Activated CD4-positive, alpha-beta memory T cell treated with anti-CD3 and anti-CD28 coated beads, Interleukin-2, amount 10 ng/mL, durations not matched to agents 7 days and 5 days (primary cell): ENCODE data around the gene ALX3. TPM values are rescaled to one million over a fixed set of nuclear protein-coding genes. Genes with fewer than 3 reads are reported as not detected.
A peak's percentile ranks its signal among the peaks of the same experiment; 100 is the strongest.

Experiments used
- CTCF ChIA-PET: fragments of 350-600 bp; sonication (Branson Sonifier 250); formaldehyde crosslinking; loops from one replicate; lab custom pipeline; 2021; ENCODE audit warnings: antibody characterized with exemption, inconsistent platforms; lab: Charles Lee
- POLR2A ChIA-PET: fragments of 350-600 bp; sonication (Branson Sonifier 250); formaldehyde crosslinking; loops from one replicate; lab custom pipeline; 2021; ENCODE audit warnings: antibody characterized with exemption; lab: Charles Lee
- DNase-seq: peaks from one replicate; pipeline ENCODE4 v3.0.0-alpha.2; 2020
- H3K27ac Mint-ChIP-seq: one replicate; pipeline ENCODE4 v1.8.0; 2021; ENCODE audit warnings: mild to moderate bottlenecking, mixed read lengths
- H3K27me3 Mint-ChIP-seq: one replicate; pipeline ENCODE4 v1.8.0; 2021; ENCODE audit warnings: mixed read lengths
- H3K36me3 Mint-ChIP-seq: one replicate; pipeline ENCODE4 v1.8.0; 2021; ENCODE audit warnings: low read depth, mixed read lengths
- H3K4me1 Mint-ChIP-seq: one replicate; pipeline ENCODE4 v1.8.0; 2021; ENCODE audit warnings: mixed read lengths
- H3K4me3 Mint-ChIP-seq: one replicate; pipeline ENCODE4 v1.8.0; 2021; ENCODE audit warnings: mild to moderate bottlenecking, mixed read lengths
- H3K9me3 Mint-ChIP-seq: one replicate; pipeline ENCODE4 v1.8.0; 2021; ENCODE audit warnings: mixed read lengths
- total RNA-seq, 2 experiments: library from RNA; stranded (reverse); gene quantifications; one replicate each; pipeline ENCODE4 v1.2.3, GENCODE V29; 2021

ALX3 gene
- total RNA-seq, 2 experiments from 2014 or later: not detected

- DNase-seq: no peak
- H3K4me1 Mint-ChIP-seq: peaks cover 4% of the 10 kb centered on the region
- H3K27ac Mint-ChIP-seq: no peak overlapping the region
- no peaks in the 10 kb centered on the region for H3K9me3 Mint-ChIP-seq
- H3K4me3 Mint-ChIP-seq: no peak overlapping the region
- H3K36me3 Mint-ChIP-seq: peaks cover 31% of the 10 kb centered on the region
- POLR2A ChIA-PET: interaction anchor here (1.1 to 1.4 kb wide), 2 partner anchors 17 to 28 kb away, joined by 3 to 6 read pairs; no protein-coding TSS in a partner anchor
- CTCF ChIA-PET: interaction anchor here (0.6 to 3.5 kb wide), 23 partner anchors 8 to 741 kb away, joined by 3 to 20 read pairs (median 5); partner anchors contain the start of genes AHCYL1, ALX3 and STRIP1
- no peaks in the 10 kb centered on the region for H3K27me3 Mint-ChIP-seq
These were observed 11.2 kb downstream of the ALX3 start for GRCh38 chr1:110059133-110059863.

DNA sequence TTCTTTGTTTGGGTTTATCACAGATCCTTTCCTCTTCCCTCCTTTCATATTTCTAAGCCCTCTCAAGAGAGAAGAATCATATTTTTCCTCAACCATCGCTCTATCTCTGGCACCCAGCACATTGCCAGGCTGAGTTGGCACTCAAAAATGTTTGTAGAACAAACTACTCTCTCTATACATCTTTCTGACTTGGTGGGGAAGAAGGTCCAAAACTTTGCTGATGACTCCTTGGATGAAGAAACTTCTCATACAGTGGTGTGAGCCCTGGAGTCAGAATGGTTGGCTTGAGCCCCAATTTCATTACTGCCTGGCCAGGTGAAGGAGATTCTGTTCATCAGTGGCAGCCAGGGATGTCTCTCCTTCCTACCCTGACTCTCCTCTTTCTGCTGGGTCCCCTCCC, 11.9 kb downstream of the ALX3 start:
- Mint-ChIP-seq H3K4me3 (no peak overlapping the region), H3K27ac (no peak overlapping the region), H3K9me3 (no peaks in the 10 kb centered on the region), H3K36me3 (peaks cover 38% of the 10 kb centered on the region), H3K27me3 (no peaks in the 10 kb centered on the region), H3K4me1 (peaks cover 4% of the 10 kb centered on the region)
- CTCF ChIA-PET: interaction anchor here (1.4 to 3.5 kb wide), 3 partner anchors 24 to 47 kb away, joined by 3 to 18 read pairs (median 18); partner anchors contain the start of gene STRIP1
- DNase-seq: no peak
- POLR2A ChIA-PET: interaction anchor here (1.2 kb wide), 1 partner anchor 19 kb away, joined by 3 read pairs; no protein-coding TSS in a partner anchor

DNA sequence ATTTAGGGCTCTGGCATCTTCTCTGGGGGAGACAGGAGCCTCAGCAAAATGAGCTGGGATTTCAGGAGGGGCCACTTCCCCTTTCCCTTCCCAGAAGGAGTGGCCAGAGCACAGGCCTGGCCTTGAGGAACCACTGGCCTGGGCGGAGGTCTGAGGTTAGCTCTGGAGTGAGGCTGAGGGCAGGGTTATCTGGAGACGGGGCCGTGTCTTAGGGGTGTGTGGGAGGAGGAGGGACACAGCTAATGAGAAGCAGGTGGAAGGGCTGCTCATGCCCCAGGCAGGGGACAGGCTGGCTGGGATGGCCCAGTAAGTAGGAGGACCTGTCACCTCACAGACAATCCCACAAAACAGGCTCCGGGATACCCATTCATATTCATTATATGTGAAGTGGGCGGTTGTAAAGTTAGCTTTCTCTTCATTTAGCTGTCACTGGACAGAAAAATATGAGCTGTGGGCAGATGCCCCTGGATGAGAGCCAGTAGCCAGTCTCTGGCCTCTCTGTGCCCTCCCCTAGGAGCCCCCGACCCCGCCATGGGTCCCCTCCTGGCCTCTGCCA, 12.4 kb downstream of the ALX3 start:
- H3K36me3 Mint-ChIP-seq: peaks cover 43% of the 10 kb centered on the region
- ChIA-PET POLR2A (interaction anchor here (1.2 kb wide), 1 partner anchor 18 kb away, joined by 3 read pairs; no protein-coding TSS in a partner anchor), CTCF (interaction anchor here (1.4 to 3.5 kb wide), 3 partner anchors 23 to 47 kb away, joined by 3 to 18 read pairs (median 6); partner anchors contain the start of gene STRIP1)

GRCh38 chr1:110056776-110057175, 13.7 kb downstream of the ALX3 start:
- H3K36me3 Mint-ChIP-seq: peaks cover 52% of the 10 kb centered on the region

More for the DNA sequence above, 12.4 kb downstream of the ALX3 start:
- no peaks in the 10 kb centered on the region for H3K9me3 Mint-ChIP-seq
- H3K27ac Mint-ChIP-seq: no peak overlapping the region
- no peak for DNase-seq
- H3K27me3 Mint-ChIP-seq: no peaks in the 10 kb centered on the region
- peaks cover 4% of the 10 kb centered on the region for H3K4me1 Mint-ChIP-seq
- no peak overlapping the region for H3K4me3 Mint-ChIP-seq

GRCh38 chr1:110056285-110056683, 14.2 kb downstream of the ALX3 start:
- H3K27me3 Mint-ChIP-seq: no peaks in the 10 kb centered on the region
- no peak overlapping the region for H3K27ac Mint-ChIP-seq
- ChIA-PET CTCF (interaction anchor here (1.3 to 1.6 kb wide), 3 partner anchors 12 to 59 kb away, joined by 3 to 6 read pairs (median 4); no protein-coding TSS in a partner anchor), POLR2A (no interaction called here)
- peaks cover 56% of the 10 kb centered on the region for H3K36me3 Mint-ChIP-seq
- H3K4me1 Mint-ChIP-seq: peaks cover 4% of the 10 kb centered on the region
- no peaks in the 10 kb centered on the region for H3K9me3 Mint-ChIP-seq
- no peak for DNase-seq
- no peak overlapping the region for H3K4me3 Mint-ChIP-seq

More at GRCh38 chr1:110056776-110057175, 13.7 kb downstream of the ALX3 start:
- H3K4me1 Mint-ChIP-seq: peaks cover 4% of the 10 kb centered on the region
- H3K27ac Mint-ChIP-seq: no peak overlapping the region
- POLR2A ChIA-PET: no interaction called here
- H3K9me3 Mint-ChIP-seq: no peaks in the 10 kb centered on the region
- no peaks in the 10 kb centered on the region for H3K27me3 Mint-ChIP-seq
- CTCF ChIA-PET: interaction anchor here (0.6 to 1.6 kb wide), 4 partner anchors 12 to 47 kb away, joined by 3 to 6 read pairs (median 4); no protein-coding TSS in a partner anchor
- H3K4me3 Mint-ChIP-seq: no peak overlapping the region
- no peak for DNase-seq

DNA sequence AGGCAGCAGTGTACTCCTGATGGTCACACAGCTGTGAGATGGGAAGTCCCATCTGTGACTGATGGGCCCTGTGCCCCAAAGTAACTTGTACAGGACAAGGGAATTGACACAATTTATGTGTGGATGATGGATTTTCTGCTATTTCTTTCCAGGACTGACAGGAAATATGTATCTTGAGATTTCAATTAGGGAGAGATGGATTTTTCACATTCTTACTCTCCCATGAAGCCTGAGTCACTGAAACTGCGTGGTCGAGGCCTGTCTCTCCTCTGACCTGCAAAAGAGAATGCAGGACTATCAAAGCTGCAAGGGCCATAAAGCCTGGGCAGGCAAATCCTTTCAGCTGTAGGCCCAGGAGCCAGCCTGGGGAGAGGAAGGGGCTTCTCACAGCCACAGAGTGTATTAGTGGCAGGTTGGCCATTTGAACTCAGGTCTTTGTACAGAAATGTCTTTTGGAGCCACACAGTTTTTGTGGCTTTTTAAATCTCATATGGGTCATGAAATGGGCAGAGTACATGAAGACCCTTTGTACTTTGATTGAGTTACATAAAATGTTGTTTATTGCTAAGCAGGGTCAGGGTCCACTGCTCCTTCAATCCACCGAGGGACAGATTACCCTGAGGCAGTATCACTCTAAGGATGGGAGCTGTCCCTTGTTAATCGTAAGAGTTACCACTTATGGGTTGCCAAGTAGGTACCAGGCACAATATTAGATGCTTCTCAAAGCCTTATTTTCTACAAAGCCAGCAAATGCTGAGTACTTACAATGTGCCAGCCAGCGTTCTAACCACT, 14.8 kb downstream of the ALX3 start:
- H3K27me3 Mint-ChIP-seq: no peaks in the 10 kb centered on the region
- no peak overlapping the region for H3K4me3 Mint-ChIP-seq
- H3K4me1 Mint-ChIP-seq: peaks cover 4% of the 10 kb centered on the region
- DNase-seq: no peak
- peaks cover 59% of the 10 kb centered on the region for H3K36me3 Mint-ChIP-seq
- ChIA-PET POLR2A (no interaction called here), CTCF (interaction anchor here (1.1 to 3.1 kb wide), 5 partner anchors 10 to 59 kb away, joined by 3 to 17 read pairs (median 4); no protein-coding TSS in a partner anchor)
- H3K9me3 Mint-ChIP-seq: no peaks in the 10 kb centered on the region
- H3K27ac Mint-ChIP-seq: no peak overlapping the region

DNA sequence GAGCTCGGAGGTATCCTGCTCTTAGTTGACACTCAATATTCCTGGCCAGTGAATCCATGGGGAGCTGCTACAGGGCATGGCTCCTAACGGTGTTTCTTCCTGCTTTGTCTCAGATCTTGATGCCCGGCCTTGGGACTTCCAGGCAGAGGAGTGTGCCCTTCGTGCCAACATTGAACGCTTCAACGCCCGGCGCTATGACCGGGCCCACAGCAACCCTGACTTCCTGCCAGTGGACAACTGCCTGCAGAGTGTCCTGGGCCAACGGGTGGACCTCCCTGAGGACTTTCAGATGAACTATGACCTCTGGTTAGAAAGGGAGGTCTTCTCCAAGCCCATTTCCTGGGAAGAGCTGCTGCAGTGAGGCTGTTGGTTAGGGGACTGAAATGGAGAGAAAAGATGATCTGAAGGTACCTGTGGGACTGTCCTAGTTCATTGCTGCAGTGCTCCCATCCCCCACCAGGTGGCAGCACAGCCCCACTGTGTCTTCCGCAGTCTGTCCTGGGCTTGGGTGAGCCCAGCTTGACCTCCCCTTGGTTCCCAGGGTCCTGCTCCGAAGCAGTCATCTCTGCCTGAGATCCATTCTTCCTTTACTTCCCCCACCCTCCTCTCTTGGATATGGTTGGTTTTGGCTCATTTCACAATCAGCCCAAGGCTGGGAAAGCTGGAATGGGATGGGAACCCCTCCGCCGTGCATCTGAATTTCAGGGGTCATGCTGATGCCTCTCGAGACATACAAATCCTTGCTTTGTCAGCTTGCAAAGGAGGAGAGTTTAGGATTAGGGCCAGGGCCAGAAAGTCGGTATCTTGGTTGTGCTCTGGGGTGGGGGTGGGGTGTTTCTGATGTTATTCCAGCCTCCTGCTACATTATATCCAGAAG, 16.7 kb downstream of the ALX3 start:
- Mint-ChIP-seq H3K36me3 (peaks cover 58% of the 10 kb centered on the region), H3K27ac (no peak overlapping the region), H3K27me3 (no peaks in the 10 kb centered on the region), H3K4me3 (no peak overlapping the region), H3K4me1 (no peaks in the 10 kb centered on the region), H3K9me3 (no peaks in the 10 kb centered on the region)
- peak; percentile 70 for DNase-seq
- CTCF ChIA-PET: interaction anchor here (0.7 to 3.1 kb wide), 14 partner anchors 9 to 414 kb away, joined by 3 to 17 read pairs (median 4); partner anchors contain the start of gene STRIP1
- POLR2A ChIA-PET: interaction anchor here (1.0 kb wide), 1 partner anchor 9 kb away, joined by 3 read pairs; no protein-coding TSS in a partner anchor

DNA sequence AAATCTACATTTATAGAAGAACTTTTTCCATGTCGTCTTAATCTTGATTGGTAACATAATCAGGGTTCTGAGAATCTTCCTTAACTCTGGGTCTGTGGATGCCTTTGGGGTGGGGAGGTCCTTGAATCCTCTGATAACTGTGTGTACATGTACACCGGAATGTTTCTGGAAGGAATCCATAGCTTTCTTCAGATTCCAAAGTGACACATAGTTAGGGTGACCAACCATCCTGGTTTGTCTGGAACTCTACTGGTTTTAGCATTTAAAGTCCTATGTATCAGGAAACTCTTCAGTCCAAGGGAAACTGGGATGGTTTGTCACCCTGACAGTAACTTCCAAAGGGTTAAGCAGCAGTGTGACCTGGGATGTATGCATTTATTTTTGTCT, 19.2 kb downstream of the ALX3 start:
- no peak overlapping the region for H3K27ac Mint-ChIP-seq
- CTCF ChIA-PET: interaction anchor here (1.0 to 2.9 kb wide), 5 partner anchors 9 to 53 kb away, joined by 3 to 20 read pairs (median 4); no protein-coding TSS in a partner anchor
- no peak overlapping the region for H3K4me3 Mint-ChIP-seq
- no peaks in the 10 kb centered on the region for H3K27me3 Mint-ChIP-seq
- no peaks in the 10 kb centered on the region for H3K9me3 Mint-ChIP-seq
- H3K36me3 Mint-ChIP-seq: peaks cover 62% of the 10 kb centered on the region
- H3K4me1 Mint-ChIP-seq: no peaks in the 10 kb centered on the region
- POLR2A ChIA-PET: interaction anchor here (0.9 kb wide), 1 partner anchor 16 kb away, joined by 5 read pairs; the partner anchor contains the start of gene STRIP1
- DNase-seq: no peak

- Mint-ChIP-seq H3K4me3 (no peak overlapping the region), H3K9me3 (no peaks in the 10 kb centered on the region), H3K4me1 (no peaks in the 10 kb centered on the region), H3K36me3 (peaks cover 59% of the 10 kb centered on the region), H3K27me3 (no peaks in the 10 kb centered on the region), H3K27ac (no peak overlapping the region)
- POLR2A ChIA-PET: interaction anchor here (0.6 kb wide), 1 partner anchor 16 kb away, joined by 3 read pairs; the partner anchor contains the start of gene STRIP1
- no peak for DNase-seq
- CTCF ChIA-PET: interaction anchor here (1.2 to 2.9 kb wide), 4 partner anchors 10 to 53 kb away, joined by 3 to 20 read pairs (median 6); no protein-coding TSS in a partner anchor
These were observed 19.7 kb downstream of the ALX3 start for GRCh38 chr1:110050602-110051261.

GRCh38 chr1:110049801-110050601, 20.5 kb downstream of the ALX3 start:
- Mint-ChIP-seq H3K4me3 (no peak overlapping the region), H3K27me3 (no peaks in the 10 kb centered on the region), H3K27ac (no peak overlapping the region), H3K9me3 (no peaks in the 10 kb centered on the region), H3K36me3 (peaks cover 60% of the 10 kb centered on the region), H3K4me1 (no peaks in the 10 kb centered on the region)
- ChIA-PET POLR2A (interaction anchor here (0.6 kb wide), 1 partner anchor 15 kb away, joined by 3 read pairs; the partner anchor contains the start of gene STRIP1), CTCF (interaction anchor here (0.7 to 2.9 kb wide), 5 partner anchors 10 to 716 kb away, joined by 3 to 20 read pairs (median 4); no protein-coding TSS in a partner anchor)
- DNase-seq: no peak
